H1 (cell line): Measurements from ENCODE around the gene SCYL1. TPM values are rescaled to one million over a fixed set of nuclear protein-coding genes. Genes with fewer than 3 reads are reported as not detected.

ENCODE experiments used
- CTCF ChIA-PET: fragments of 300-600 bp; sonication (Branson Sonifier 250); formaldehyde crosslinking; loops from one replicate; lab custom pipeline; 2021; ENCODE audit not compliant: partially characterized antibody; lab: Charles Lee
- POLR2A ChIA-PET: fragments of 300-600 bp; sonication (Branson Sonifier 250); formaldehyde crosslinking; loops from one replicate; lab custom pipeline; 2021; ENCODE audit warnings: inconsistent platforms; ENCODE audit not compliant: partially characterized antibody; lab: Charles Lee
- DNase-seq, 2 experiments: peaks; one replicate each; pipeline versions ENCODE4 v3.0.0 to v3.0.0-alpha.2; 2010 to 2022; ENCODE audit warnings: low spot score in 2 of 2, low read depth in 1 of 2, mixed read lengths in 1 of 2
- FAIRE-seq: peaks from 2 replicates; lab custom pipeline; 2011; peaks lifted over from hg19 to GRCh38; lab: Jason Lieb, UNC
- H2AFZ ChIP-seq: 2 replicates; pipeline ENCODE4 v1.8.1; 2012; ENCODE audit warnings: low read length, inconsistent platforms
- H2AK5ac ChIP-seq: 2 replicates; pipeline ENCODE4 v1.6.1; 2013; ENCODE audit warnings: low read depth, low read length
- H2BK120ac ChIP-seq: replicated peaks from 2 replicates; pipeline ENCODE3; 2013; ENCODE audit warnings: low read depth, low read length, inconsistent platforms
- H2BK12ac ChIP-seq: 2 replicates; pipeline ENCODE4 v1.6.1; 2013; ENCODE audit warnings: low read depth, low read length
- H2BK15ac ChIP-seq: 2 replicates; pipeline ENCODE4 v1.6.1; 2013; ENCODE audit warnings: low read length
- H2BK20ac ChIP-seq: 2 replicates; pipeline ENCODE4 v1.6.1; 2013; ENCODE audit warnings: low read length
- H2BK5ac ChIP-seq: 2 replicates; pipeline ENCODE4 v1.6.1; 2013; ENCODE audit warnings: low read depth, low read length
- H3K14ac ChIP-seq: 2 replicates; pipeline ENCODE4 v1.6.1; 2013; ENCODE audit warnings: inconsistent platforms; ENCODE audit not compliant: insufficient read length
- H3K18ac ChIP-seq: 2 replicates; pipeline ENCODE4 v1.6.1; 2013; ENCODE audit warnings: low read length; ENCODE audit errors: extremely low read depth
- H3K23ac ChIP-seq: 2 replicates; pipeline ENCODE4 v1.6.1; 2013; ENCODE audit warnings: inconsistent platforms; ENCODE audit not compliant: insufficient read length
- H3K23me2 ChIP-seq: 2 replicates; pipeline ENCODE4 v1.6.1; 2013; ENCODE audit warnings: low read depth, low read length
- H3K27ac ChIP-seq: 2 replicates; pipeline ENCODE4 v1.6.1; 2011; ENCODE audit warnings: low read depth, low read length, inconsistent platforms
- H3K27me3 ChIP-seq, 4 experiments: replicated peaks in 1 of 4; 1 replicate in 1 of 4; 2 replicates in 3 of 4; pipeline versions ENCODE4 v1.6.1 to v1.8.1; 2011 to 2013; ENCODE audit warnings: low read length in 3 of 4, mild to moderate bottlenecking in 3 of 4, inconsistent platforms in 2 of 4, mixed read lengths in 2 of 4, moderate library complexity in 1 of 4; ENCODE audit not compliant: control insufficient read depth in 3 of 4, insufficient read depth in 3 of 4; ENCODE audit errors: extremely low read depth in 1 of 4
- H3K36me3 ChIP-seq, 4 experiments: 2 replicates each; pipeline versions ENCODE4 v1.6.1 to v1.8.1; 2011 to 2013; ENCODE audit warnings: mild to moderate bottlenecking in 4 of 4, low read length in 3 of 4, moderate library complexity in 2 of 4, control low read depth in 1 of 4, inconsistent platforms in 1 of 4; ENCODE audit not compliant: insufficient read depth in 4 of 4, control insufficient read depth in 2 of 4
- H3K4ac ChIP-seq: replicated peaks from 2 replicates; pipeline ENCODE3; 2013; ENCODE audit warnings: low read length, low read depth, mixed read lengths, inconsistent platforms; ENCODE audit not compliant: insufficient read length
- H3K4me1 ChIP-seq, 4 experiments: replicated peaks in 1 of 4; 1 replicate in 1 of 4; 2 replicates in 3 of 4; pipeline versions ENCODE4 v1.6.1 to v1.8.1; 2011 to 2013; ENCODE audit warnings: low read length in 3 of 4, inconsistent platforms in 2 of 4, mixed read lengths in 1 of 4; ENCODE audit not compliant: insufficient read depth in 4 of 4, control insufficient read depth in 3 of 4
- H3K4me2 ChIP-seq, 2 experiments: 2 replicates each; pipeline versions ENCODE4 v1.6.1 to v1.8.1; 2011 to 2013; ENCODE audit warnings: low read depth in 2 of 2, low read length in 2 of 2, control low read depth in 1 of 2, inconsistent platforms in 1 of 2, mild to moderate bottlenecking in 1 of 2; ENCODE audit not compliant: insufficient read depth in 1 of 2
- H3K4me3 ChIP-seq, 4 experiments: fragments of 200-600, 300-600 bp in 1 of 4; sonication (generic), shearing (Covaris generic), sonication (Bioruptor Twin) in 1 of 4; 2 replicates each; pipeline versions ENCODE4 v1.5.1 to v1.8.1; 2011 to 2016; ENCODE audit warnings: low read length in 4 of 4, low read depth in 3 of 4, control low read depth in 2 of 4, inconsistent platforms in 2 of 4, mild to moderate bottlenecking in 2 of 4, mixed read lengths in 1 of 4, moderate library complexity in 1 of 4; ENCODE audit not compliant: insufficient read depth in 2 of 4; ENCODE audit errors: extremely low read depth in 1 of 4
- H3K56ac ChIP-seq: replicated peaks from 2 replicates; pipeline ENCODE3; 2013; ENCODE audit warnings: low read depth, mild to moderate bottlenecking, mixed read lengths, low read length, inconsistent platforms; ENCODE audit not compliant: insufficient read length
- H3K79me1 ChIP-seq: 2 replicates; pipeline ENCODE4 v1.6.1; 2013; ENCODE audit warnings: low read depth, low read length, control low read depth
- H3K79me2 ChIP-seq, 2 experiments: 2 replicates each; pipeline versions ENCODE4 v1.6.1 to v1.8.1; 2012 to 2013; ENCODE audit warnings: low read length in 2 of 2, mild to moderate bottlenecking in 2 of 2, inconsistent platforms in 1 of 2; ENCODE audit not compliant: insufficient read depth in 2 of 2, control insufficient read depth in 1 of 2
- H3K9ac ChIP-seq, 4 experiments: replicated peaks in 1 of 4; 1 replicate in 1 of 4; 2 replicates in 3 of 4; pipeline versions ENCODE4 v1.6.1 to v1.8.1; 2011 to 2013; ENCODE audit warnings: low read depth in 3 of 4, low read length in 3 of 4, control low read depth in 2 of 4, mild to moderate bottlenecking in 2 of 4, moderate library complexity in 2 of 4, inconsistent platforms in 1 of 4; ENCODE audit errors: extremely low read depth in 1 of 4
- H3K9me3 ChIP-seq, 2 experiments: 2 replicates each; pipeline versions ENCODE4 v1.6.1 to v1.8.1; 2012 to 2013; ENCODE audit warnings: mild to moderate bottlenecking in 2 of 2, moderate library complexity in 2 of 2, control low read depth in 1 of 2, inconsistent platforms in 1 of 2, low read depth in 1 of 2, low read length in 1 of 2, mixed read lengths in 1 of 2; ENCODE audit not compliant: insufficient read depth in 2 of 2
- H4K20me1 ChIP-seq, 2 experiments: replicated peaks in 1 of 2; 2 replicates each; pipeline versions ENCODE3 to v1.8.1; 2011 to 2013; ENCODE audit warnings: inconsistent platforms in 2 of 2, low read length in 2 of 2, mild to moderate bottlenecking in 1 of 2; ENCODE audit not compliant: insufficient read depth in 2 of 2, control insufficient read depth in 1 of 2
- H4K5ac ChIP-seq: 2 replicates; pipeline ENCODE4 v1.6.1; 2013; ENCODE audit warnings: low read length, low read depth, mixed read lengths, inconsistent platforms; ENCODE audit not compliant: insufficient read length
- H4K8ac ChIP-seq: 2 replicates; pipeline ENCODE4 v1.8.0; 2013; ENCODE audit warnings: mild to moderate bottlenecking, moderate library complexity, low read length, inconsistent platforms; ENCODE audit not compliant: insufficient read depth; ENCODE audit errors: extremely low read depth
- H4K91ac ChIP-seq: replicated peaks from 2 replicates; pipeline ENCODE3; 2013; ENCODE audit warnings: low read length, mixed read lengths, inconsistent platforms; ENCODE audit not compliant: insufficient read length
- BCL11A ChIP-seq, 2 experiments: IDR thresholded peaks; one replicate each; pipeline ENCODE4 v1.6.1; 2011; ENCODE audit warnings: low read depth in 2 of 2, low read length in 2 of 2, mild to moderate bottlenecking in 2 of 2
- CBX5 ChIP-seq: fragments of 300-800, 300-1000 bp; sonication (generic); IDR thresholded peaks from 2 replicates; pipeline ENCODE4 v1.7.1; 2016; ENCODE audit warnings: antibody characterized with exemption, low read length, low read depth
- CHD2 ChIP-seq: IDR thresholded peaks from 2 replicates; pipeline ENCODE4 v1.6.1; 2012; ENCODE audit warnings: low read length, improper control_type of control experiment
- FOSL1 ChIP-seq: IDR thresholded peaks from 2 replicates; pipeline ENCODE4 v1.6.1; 2011; ENCODE audit warnings: mild to moderate bottlenecking, low read depth, low read length, moderate library complexity; ENCODE audit not compliant: insufficient read depth
- JUN ChIP-seq: IDR thresholded peaks from 2 replicates; pipeline ENCODE4 v1.6.1; 2011; ENCODE audit warnings: low read depth, mild to moderate bottlenecking, improper control_type of control experiment, low read length
- KDM1A ChIP-seq: fragments of 200-600, 300-600 bp; sonication (generic); IDR thresholded peaks from 2 replicates; pipeline ENCODE4 v1.7.1; 2016; ENCODE audit warnings: mild to moderate bottlenecking, low read length, borderline replicate concordance
- KDM4A ChIP-seq: IDR thresholded peaks from one replicate; pipeline ENCODE4 v1.7.1; 2012; ENCODE audit warnings: low read depth, mild to moderate bottlenecking, moderate library complexity, low read length, inconsistent platforms; ENCODE audit not compliant: severe bottlenecking
- KDM5A ChIP-seq: fragments of 200-600 bp; IDR thresholded peaks from 2 replicates; pipeline ENCODE4 v1.7.1; 2012; ENCODE audit warnings: mild to moderate bottlenecking, low read length, inconsistent platforms, mixed read lengths
- MAFK ChIP-seq: IDR thresholded peaks from 2 replicates; pipeline ENCODE4 v1.6.1; 2012; ENCODE audit warnings: low read depth, mild to moderate bottlenecking, improper control_type of control experiment, low read length
- TEAD4 ChIP-seq: IDR thresholded peaks from 2 replicates; pipeline ENCODE4 v1.6.1; 2012; ENCODE audit warnings: low read depth, low read length, inconsistent platforms, mixed read lengths
- YY1 ChIP-seq: IDR thresholded peaks from 2 replicates; pipeline ENCODE4 v1.6.1; 2011; ENCODE audit warnings: low read depth, mild to moderate bottlenecking, low read length
- ZNF274 ChIP-seq: IDR thresholded peaks from 2 replicates; pipeline ENCODE4 v1.7.0; 2012; ENCODE audit warnings: low read length, borderline replicate concordance; ENCODE audit errors: extremely low read depth
- WGBS, 2 experiments: shearing (Covaris generic) in 1 of 2; methylation state at CpG; one replicate each; pipeline versions ENCODE4 v1.1.6 to v1.1.7; 2013 to 2015; ENCODE audit warnings: low lambda C conversion rate in 2 of 2, mixed read lengths in 2 of 2, inconsistent platforms in 1 of 2, low coverage in 1 of 2, missing lambda C conversion rate in 1 of 2; ENCODE audit not compliant: insufficient replicate concordance in 2 of 2, insufficient coverage in 1 of 2, insufficient read length in 1 of 2; ENCODE audit errors: extremely low coverage in 1 of 2, missing lambda C conversion rate in 1 of 2; 5-methylcytosine and 5-hydroxymethylcytosine counted together
- polyA plus RNA-seq, 7 experiments: library from polyadenylated mRNA; depleted of rRNA in 3 of 7; stranded (reverse) in 5 of 7; unstranded in 2 of 7; fragments of >200 nt in 5 of 7; fragments of 200-250 nt in 2 of 7; gene quantifications; 1 replicate in 5 of 7; 2 replicates in 1 of 7; 4 replicates in 1 of 7; pipeline versions ENCODE4 v1.2.1 to v1.2.3, GENCODE V29; 2011 to 2013; ENCODE audit warnings: missing spikeins in 2 of 7, mixed read lengths in 2 of 7
- total RNA-seq: library from RNA; stranded (reverse); fragmentation: NEBNext Ultra II Directional; extraction: Animal tissue kit (Norgen Biotek cat#: 25700); gene quantifications from 2 replicates; pipeline ENCODE4 v1.2.1, GENCODE V29; 2021

SCYL1 gene
- total and polyA plus RNA-seq, 2 of the 8 experiments (the other 6 are each of a cell fraction or from before 2014, with no cell fraction given), result 59.8 to 77.7 TPM

GRCh38 chr11:65498977-65499712 is 25.7 kb upstream of the SCYL1 start, which contains the start of gene MALAT1:
Gene MALAT1 (plus strand): TSS chr11:65499045.
- Histone ChIP-seq H3K18ac (peak within 1 kb of the TSS; percentile 91), H2AK5ac (peak within 1 kb of the TSS; percentile 99), H4K8ac (peak within 1 kb of the TSS; percentile 100; the same call in 1 of the 2 replicates), H2BK5ac (peak within 1 kb of the TSS; percentile 99), H2BK12ac (peak within 1 kb of the TSS; percentile 98; the same call in 1 of the 2 replicates), H4K20me1 (peaks cover 26 to 36% of the 10 kb centered on the region in 2 experiments), H3K4me3 (peak within 1 kb of the TSS; percentile 93 to 100 (median 98)), H2BK15ac (peak within 1 kb of the TSS; percentile 83), H2BK120ac (peak within 1 kb of the TSS; percentile 96), H3K9ac (peak within 1 kb of the TSS; percentile 95 to 99 (median 96)), H4K91ac (peak within 1 kb of the TSS; percentile 100), H3K14ac (peak within 1 kb of the TSS; percentile 70), H3K79me1 (no peaks in the 10 kb centered on the region), H4K5ac (peak within 1 kb of the TSS; percentile 96), H3K79me2 (peaks cover 38 to 72% of the 10 kb centered on the region in 2 experiments), H3K4me1 (peaks cover 5 to 12% (median 6%) of the 10 kb centered on the region in 4 experiments; a peak in 6 of 7 replicates), H3K9me3 (no peaks in the 10 kb centered on the region), H3K23ac (no peak within 1 kb of the TSS), H3K4me2 (peak within 1 kb of the TSS; percentile 90 to 98), H2AFZ (no peak within 1 kb of the TSS), H3K23me2 (peaks cover 15% of the 10 kb centered on the region), H3K4ac (peak within 1 kb of the TSS; percentile 97), H2BK20ac (peak within 1 kb of the TSS; percentile 23; the same call in 1 of the 2 replicates), H3K56ac (peak within 1 kb of the TSS; percentile 96), H3K27me3 (no peaks in the 10 kb centered on the region), H3K27ac (peak within 1 kb of the TSS; percentile 99), H3K36me3 (peaks cover 21 to 43% (median 30%) of the 10 kb centered on the region in 4 experiments)
- DNase-seq, result peak in 1 of 2 experiments; percentile 99
- CTCF ChIA-PET, result interaction anchor here (1.3 to 29.0 kb wide), 8 partner anchors 8 to 83 kb away, joined by 3 to 809 read pairs (median 12); partner anchors contain the start of gene ZNRD2
- POLR2A ChIA-PET, result interaction anchor here (0.7 to 29.8 kb wide), 46 partner anchors 4 to 382 kb away, joined by 3 to 1569 read pairs (median 6); partner anchors contain the start of genes DPF2, FAM89B, FRMD8 and KCNK7
- WGBS, 2 experiments, result 1 to 100% methylated on average over 2 to 24 of the region's 24 CpGs
- FAIRE-seq, result no peak
- peak; percentile 95 for TF ChIP-seq CHD2
- TF ChIP-seq ZNF274, result no peak
- TF ChIP-seq JUN, result no peak
- no peak for TF ChIP-seq KDM4A
- TF ChIP-seq KDM5A, result no peak
- peak; percentile 99 for TF ChIP-seq TEAD4
- TF ChIP-seq CBX5, result no peak
- peak in 1 of 2 experiments; percentile 65 for TF ChIP-seq BCL11A (IDR thresholded peaks at IDR 0.05; ENCODE audit: low read depth in 2 of 2, low read length in 2 of 2)
- TF ChIP-seq FOSL1, result peak; percentile 64; the same call in 1 of the 2 replicates
- no peak; the same call in 1 of the 2 replicates for TF ChIP-seq MAFK
- TF ChIP-seq YY1, result peak; percentile 32; the same call in 1 of the 2 replicates
- TF ChIP-seq KDM1A, result no peak
